ENCODE results near the gene KIAA1671. TPM values are rescaled to one million over a fixed set of nuclear protein-coding genes. Genes with fewer than 3 reads are reported as not detected.

The KIAA1671 gene
- polyA plus RNA-seq, 1 of the 3 experiments (the other 2 are of a cell fraction), result 7.4 TPM

DNA sequence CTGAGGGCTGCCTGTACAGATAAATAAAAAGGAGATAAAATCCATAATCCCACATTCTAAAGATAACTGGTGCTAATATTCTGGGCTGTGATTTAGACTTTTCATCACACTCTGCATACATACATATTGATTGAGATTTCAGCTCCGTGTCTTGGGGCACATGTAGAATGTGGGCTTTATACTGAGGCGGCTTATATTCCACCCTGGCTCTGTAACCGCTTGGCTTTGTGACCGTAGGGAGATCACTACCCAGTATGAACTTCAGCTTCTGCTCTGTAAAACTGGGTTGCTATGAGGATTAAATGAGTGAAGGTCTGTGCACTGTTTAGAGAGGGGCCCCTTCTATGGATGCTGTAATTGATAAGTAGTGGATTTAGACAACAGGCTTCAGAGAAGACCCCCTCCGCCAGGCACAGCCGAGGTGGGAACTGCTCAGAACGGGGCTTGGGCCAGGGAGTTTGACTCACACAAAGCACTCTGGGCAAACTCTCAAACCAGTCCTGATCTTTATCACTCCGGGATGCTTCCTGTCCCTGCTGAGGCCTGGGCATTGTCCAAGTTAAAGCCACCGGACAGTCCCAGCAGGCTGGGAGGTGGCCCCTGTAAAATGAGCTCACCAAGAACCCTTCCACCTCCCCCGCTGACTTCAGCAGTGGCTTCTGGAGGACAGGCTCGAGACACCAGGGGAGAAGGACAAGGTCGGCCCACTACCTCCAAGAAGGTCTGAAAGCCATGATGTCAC, 17.2 kb downstream of the KIAA1671 start (continued):
- TF ChIP-seq TEAD4 (IDR thresholded peaks at IDR 0.05; ENCODE audit: borderline replicate concordance, insufficient read depth) (peak; percentile 87), GABPA (IDR thresholded peaks at IDR 0.05; ENCODE audit: low read depth) (no peak), POLR2AphosphoS5 (IDR thresholded peaks at IDR 0.05; ENCODE audit: low read depth, low read length) (peak; percentile 86), NRF1 (IDR thresholded peaks at IDR 0.05; ENCODE audit: low read depth, low read length) (no peak), TCF12 (IDR thresholded peaks at IDR 0.05) (peak; percentile 99), RFX5 (IDR thresholded peaks at IDR 0.05; ENCODE audit: low read length) (no peak), JUND (IDR thresholded peaks at IDR 0.05) (peak; percentile 87), EZH2phosphoT487 (IDR thresholded peaks at IDR 0.05; ENCODE audit: borderline replicate concordance, low read depth) (no peak), EP300 (IDR thresholded peaks at IDR 0.05; ENCODE audit: borderline replicate concordance in 1 of 2, low read depth in 1 of 2, low read length in 1 of 2) (peak; percentile 89 to 94), GATA2 (CRISPR knock-in tag; IDR thresholded peaks at IDR 0.05) (peak; percentile 92), SMC3 (IDR thresholded peaks at IDR 0.05; ENCODE audit: low read depth, low read length) (peak; percentile 15; the same call in 1 of the 2 replicates)
- TF ChIP-seq, protein P1, sequence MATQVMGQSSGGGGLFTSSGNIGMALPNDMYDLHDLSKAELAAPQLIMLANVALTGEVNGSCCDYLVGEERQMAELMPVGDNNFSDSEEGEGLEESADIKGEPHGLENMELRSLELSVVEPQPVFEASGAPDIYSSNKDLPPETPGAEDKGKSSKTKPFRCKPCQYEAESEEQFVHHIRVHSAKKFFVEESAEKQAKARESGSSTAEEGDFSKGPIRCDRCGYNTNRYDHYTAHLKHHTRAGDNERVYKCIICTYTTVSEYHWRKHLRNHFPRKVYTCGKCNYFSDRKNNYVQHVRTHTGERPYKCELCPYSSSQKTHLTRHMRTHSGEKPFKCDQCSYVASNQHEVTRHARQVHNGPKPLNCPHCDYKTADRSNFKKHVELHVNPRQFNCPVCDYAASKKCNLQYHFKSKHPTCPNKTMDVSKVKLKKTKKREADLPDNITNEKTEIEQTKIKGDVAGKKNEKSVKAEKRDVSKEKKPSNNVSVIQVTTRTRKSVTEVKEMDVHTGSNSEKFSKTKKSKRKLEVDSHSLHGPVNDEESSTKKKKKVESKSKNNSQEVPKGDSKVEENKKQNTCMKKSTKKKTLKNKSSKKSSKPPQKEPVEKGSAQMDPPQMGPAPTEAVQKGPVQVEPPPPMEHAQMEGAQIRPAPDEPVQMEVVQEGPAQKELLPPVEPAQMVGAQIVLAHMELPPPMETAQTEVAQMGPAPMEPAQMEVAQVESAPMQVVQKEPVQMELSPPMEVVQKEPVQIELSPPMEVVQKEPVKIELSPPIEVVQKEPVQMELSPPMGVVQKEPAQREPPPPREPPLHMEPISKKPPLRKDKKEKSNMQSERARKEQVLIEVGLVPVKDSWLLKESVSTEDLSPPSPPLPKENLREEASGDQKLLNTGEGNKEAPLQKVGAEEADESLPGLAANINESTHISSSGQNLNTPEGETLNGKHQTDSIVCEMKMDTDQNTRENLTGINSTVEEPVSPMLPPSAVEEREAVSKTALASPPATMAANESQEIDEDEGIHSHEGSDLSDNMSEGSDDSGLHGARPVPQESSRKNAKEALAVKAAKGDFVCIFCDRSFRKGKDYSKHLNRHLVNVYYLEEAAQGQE (IDR thresholded peaks at IDR 0.05; ENCODE audit: low read depth, low read length), result peak; percentile 64; the same call in 1 of the 2 replicates
- TF ChIP-seq, protein P2, sequence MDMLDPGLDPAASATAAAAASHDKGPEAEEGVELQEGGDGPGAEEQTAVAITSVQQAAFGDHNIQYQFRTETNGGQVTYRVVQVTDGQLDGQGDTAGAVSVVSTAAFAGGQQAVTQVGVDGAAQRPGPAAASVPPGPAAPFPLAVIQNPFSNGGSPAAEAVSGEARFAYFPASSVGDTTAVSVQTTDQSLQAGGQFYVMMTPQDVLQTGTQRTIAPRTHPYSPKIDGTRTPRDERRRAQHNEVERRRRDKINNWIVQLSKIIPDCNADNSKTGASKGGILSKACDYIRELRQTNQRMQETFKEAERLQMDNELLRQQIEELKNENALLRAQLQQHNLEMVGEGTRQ (IDR thresholded peaks at IDR 0.05; ENCODE audit: borderline replicate concordance, low read depth, low read length), result no peak
- TF ChIP-seq, protein P3, sequence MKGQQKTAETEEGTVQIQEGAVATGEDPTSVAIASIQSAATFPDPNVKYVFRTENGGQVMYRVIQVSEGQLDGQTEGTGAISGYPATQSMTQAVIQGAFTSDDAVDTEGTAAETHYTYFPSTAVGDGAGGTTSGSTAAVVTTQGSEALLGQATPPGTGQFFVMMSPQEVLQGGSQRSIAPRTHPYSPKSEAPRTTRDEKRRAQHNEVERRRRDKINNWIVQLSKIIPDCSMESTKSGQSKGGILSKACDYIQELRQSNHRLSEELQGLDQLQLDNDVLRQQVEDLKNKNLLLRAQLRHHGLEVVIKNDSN (IDR thresholded peaks at IDR 0.05; ENCODE audit: borderline replicate concordance, low read depth), result 0 out of 2 replicates have a peak, but pooled peaks have one; percentile 39
- TF ChIP-seq, protein P4, sequence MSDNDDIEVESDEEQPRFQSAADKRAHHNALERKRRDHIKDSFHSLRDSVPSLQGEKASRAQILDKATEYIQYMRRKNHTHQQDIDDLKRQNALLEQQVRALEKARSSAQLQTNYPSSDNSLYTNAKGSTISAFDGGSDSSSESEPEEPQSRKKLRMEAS (IDR thresholded peaks at IDR 0.05; ENCODE audit: low read depth), result no peak
- TF ChIP-seq, protein P5, sequence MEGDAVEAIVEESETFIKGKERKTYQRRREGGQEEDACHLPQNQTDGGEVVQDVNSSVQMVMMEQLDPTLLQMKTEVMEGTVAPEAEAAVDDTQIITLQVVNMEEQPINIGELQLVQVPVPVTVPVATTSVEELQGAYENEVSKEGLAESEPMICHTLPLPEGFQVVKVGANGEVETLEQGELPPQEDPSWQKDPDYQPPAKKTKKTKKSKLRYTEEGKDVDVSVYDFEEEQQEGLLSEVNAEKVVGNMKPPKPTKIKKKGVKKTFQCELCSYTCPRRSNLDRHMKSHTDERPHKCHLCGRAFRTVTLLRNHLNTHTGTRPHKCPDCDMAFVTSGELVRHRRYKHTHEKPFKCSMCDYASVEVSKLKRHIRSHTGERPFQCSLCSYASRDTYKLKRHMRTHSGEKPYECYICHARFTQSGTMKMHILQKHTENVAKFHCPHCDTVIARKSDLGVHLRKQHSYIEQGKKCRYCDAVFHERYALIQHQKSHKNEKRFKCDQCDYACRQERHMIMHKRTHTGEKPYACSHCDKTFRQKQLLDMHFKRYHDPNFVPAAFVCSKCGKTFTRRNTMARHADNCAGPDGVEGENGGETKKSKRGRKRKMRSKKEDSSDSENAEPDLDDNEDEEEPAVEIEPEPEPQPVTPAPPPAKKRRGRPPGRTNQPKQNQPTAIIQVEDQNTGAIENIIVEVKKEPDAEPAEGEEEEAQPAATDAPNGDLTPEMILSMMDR (IDR thresholded peaks at IDR 0.05), result no peak
